Calu3 (cell line): Measurements from ENCODE around the gene NPDC1. TPM values are rescaled to one million over a fixed set of nuclear protein-coding genes. Genes with fewer than 3 reads are reported as not detected.
A peak's percentile ranks its signal among the peaks of the same experiment; 100 is the strongest.

Experiments used
- BruUV-seq: library from RNA; stranded (reverse); fragments of 400-500 nt; replicated peaks from 2 replicates; lab custom pipeline; 2021; lab: Mats Ljungman, UMichigan
- CTCF ChIA-PET: fragments of 300-600 bp; sonication (Branson Sonifier 250); formaldehyde crosslinking; loops from one replicate; lab custom pipeline; 2022; ENCODE audit warnings: antibody characterized with exemption; lab: Charles Lee
- DNase-seq: peaks from one replicate; pipeline ENCODE4 v3.0.0; 2022
- H3K27ac Mint-ChIP-seq: one replicate; pipeline ENCODE4 v1.8.0; 2022; ENCODE audit warnings: mixed read lengths; ENCODE audit not compliant: unreplicated experiment
- H3K27me3 Mint-ChIP-seq: one replicate; pipeline ENCODE4 v1.8.0; 2022; ENCODE audit warnings: mixed read lengths; ENCODE audit not compliant: unreplicated experiment
- H3K36me3 Mint-ChIP-seq: one replicate; pipeline ENCODE4 v1.8.0; 2022; ENCODE audit warnings: mild to moderate bottlenecking, moderate library complexity, mixed read lengths; ENCODE audit not compliant: insufficient read depth, unreplicated experiment
- H3K4me1 Mint-ChIP-seq: one replicate; pipeline ENCODE4 v1.8.0; 2022; ENCODE audit warnings: mild to moderate bottlenecking, low read depth, mixed read lengths; ENCODE audit not compliant: unreplicated experiment
- H3K4me3 Mint-ChIP-seq: one replicate; pipeline ENCODE4 v1.8.0; 2022; ENCODE audit warnings: mild to moderate bottlenecking, low read depth, moderate library complexity, mixed read lengths; ENCODE audit not compliant: unreplicated experiment
- H3K9me3 Mint-ChIP-seq: one replicate; pipeline ENCODE4 v1.8.0; 2022; ENCODE audit warnings: low read depth, mixed read lengths; ENCODE audit not compliant: unreplicated experiment
- CTCF ChIP-seq: fragments of 200-600 bp; IDR thresholded peaks from one replicate; pipeline ENCODE4 v1.8.0; 2022; ENCODE audit warnings: antibody characterized with exemption; ENCODE audit not compliant: unreplicated experiment
- intact Hi-C: fragments of 100-400 bp; cut with micrococcal nuclease; formaldehyde crosslinking; loops from one replicate; pipeline ENCODE4 v1.10.0; 2022; ENCODE audit not compliant: unreplicated experiment
- total RNA-seq: library from RNA; stranded (reverse); gene quantifications from 2 replicates; pipeline ENCODE4 v1.2.3, GENCODE V29; 2022

Gene NPDC1
- total RNA-seq, 1 experiment from 2014 or later, result 65.2 TPM

- Mint-ChIP-seq H3K27me3 (no peaks in the 10 kb centered on the region), H3K9me3 (no peaks in the 10 kb centered on the region), H3K4me1 (no peaks in the 10 kb centered on the region), H3K4me3 (no peak overlapping the region), H3K27ac (no peak overlapping the region), H3K36me3 (peaks cover 9% of the 10 kb centered on the region)
- no peak for TF ChIP-seq CTCF
- intact Hi-C loops, result no loop called here
- BruUV-seq, result TSS peak; percentile 81
- CTCF ChIA-PET, result no interaction called here
- DNase-seq, result no peak
These were observed 16.4 kb upstream of the NPDC1 start for GRCh38 chr9:137062384-137062783.

GRCh38 chr9:137058521-137059234, 12.7 kb upstream of the NPDC1 start:
- no peak for DNase-seq
- Mint-ChIP-seq H3K27me3 (no peaks in the 10 kb centered on the region), H3K4me3 (no peak overlapping the region), H3K27ac (no peak overlapping the region), H3K4me1 (peaks cover 8% of the 10 kb centered on the region), H3K9me3 (no peaks in the 10 kb centered on the region), H3K36me3 (peaks cover 19% of the 10 kb centered on the region)
- intact Hi-C loops, result no loop called here
- no peak for TF ChIP-seq CTCF
- BruUV-seq, result no TSS peak
- CTCF ChIA-PET, result interaction anchor here (0.7 kb wide), 1 partner anchor 1879 kb away, joined by 3 read pairs; no protein-coding TSS in a partner anchor

GRCh38 chr9:137057545-137057944, 11.6 kb upstream of the NPDC1 start:
- peaks cover 19% of the 10 kb centered on the region for H3K36me3 Mint-ChIP-seq
- H3K4me1 Mint-ChIP-seq, result peaks cover 8% of the 10 kb centered on the region
- intact Hi-C loops, result no loop called here
- BruUV-seq, result no TSS peak
- H3K4me3 Mint-ChIP-seq, result no peak overlapping the region
- CTCF ChIA-PET, result no interaction called here
- no peaks in the 10 kb centered on the region for H3K9me3 Mint-ChIP-seq
- no peaks in the 10 kb centered on the region for H3K27me3 Mint-ChIP-seq
- no peak overlapping the region for H3K27ac Mint-ChIP-seq
- no peak for DNase-seq
- no peak for TF ChIP-seq CTCF

GRCh38 chr9:137056739-137057415, 10.9 kb upstream of the NPDC1 start:
- H3K4me3 Mint-ChIP-seq, result no peak overlapping the region
- DNase-seq, result no peak
- no TSS peak for BruUV-seq
- H3K9me3 Mint-ChIP-seq, result no peaks in the 10 kb centered on the region
- H3K36me3 Mint-ChIP-seq, result peaks cover 14% of the 10 kb centered on the region
- intact Hi-C loops, result no loop called here
- CTCF ChIA-PET, result interaction anchor here (1.8 kb wide), 2 partner anchors 11 to 22 kb away, joined by 7 to 9 read pairs; no protein-coding TSS in a partner anchor
- H3K4me1 Mint-ChIP-seq, result peaks cover 8% of the 10 kb centered on the region
- no peaks in the 10 kb centered on the region for H3K27me3 Mint-ChIP-seq
- no peak overlapping the region for H3K27ac Mint-ChIP-seq
- no peak for TF ChIP-seq CTCF
